Endodermal cell (in vitro differentiated cells): Measurements from ENCODE around the gene MT4. TPM values are rescaled to one million over a fixed set of nuclear protein-coding genes. Genes with fewer than 3 reads are reported as not detected.

Experiments
- DNase-seq: peaks from one replicate; pipeline ENCODE4 v3.0.0-alpha.2; 2017
- H3K27ac ChIP-seq: 2 replicates; pipeline ENCODE4 v1.5.1; 2013; ENCODE audit warnings: mild to moderate bottlenecking, low read depth, low read length, moderate library complexity
- H3K27me3 ChIP-seq: 2 replicates; pipeline ENCODE4 v1.6.1; 2013; ENCODE audit warnings: mild to moderate bottlenecking, low read length, moderate library complexity; ENCODE audit not compliant: insufficient read depth, control insufficient read depth, poor library complexity, severe bottlenecking
- H3K36me3 ChIP-seq: 2 replicates; pipeline ENCODE4 v1.7.0; 2013; ENCODE audit warnings: mild to moderate bottlenecking, low read length, moderate library complexity; ENCODE audit not compliant: control insufficient read depth, insufficient read depth
- H3K4me1 ChIP-seq: one replicate; pipeline ENCODE4 v1.7.0; 2013; ENCODE audit warnings: low read length; ENCODE audit not compliant: control insufficient read depth, insufficient read depth
- H3K4me3 ChIP-seq: 2 replicates; pipeline ENCODE4 v1.5.1; 2013; ENCODE audit warnings: mild to moderate bottlenecking, low read length, moderate library complexity
- H3K9ac ChIP-seq: 2 replicates; pipeline ENCODE4 v1.6.1; 2013; ENCODE audit warnings: mild to moderate bottlenecking, low read length, moderate library complexity; ENCODE audit not compliant: poor library complexity, severe bottlenecking; ENCODE audit errors: extremely low read depth
- H3K9me3 ChIP-seq: 2 replicates; pipeline ENCODE4 v1.6.1; 2013; ENCODE audit warnings: mild to moderate bottlenecking, low read length, moderate library complexity; ENCODE audit not compliant: control insufficient read depth
- H3K27ac Mint-ChIP-seq: 2 replicates; pipeline ENCODE4 v1.8.0; 2020; ENCODE audit warnings: mixed read lengths
- H3K27me3 Mint-ChIP-seq: 2 replicates; pipeline ENCODE4 v1.8.0; 2021; ENCODE audit warnings: mild to moderate bottlenecking, mixed read lengths; ENCODE audit not compliant: insufficient read depth
- H3K36me3 Mint-ChIP-seq: 2 replicates; pipeline ENCODE4 v1.8.0; 2020; ENCODE audit warnings: low read depth, mixed read lengths
- H3K4me1 Mint-ChIP-seq: 2 replicates; pipeline ENCODE4 v1.8.0; 2020; ENCODE audit warnings: mixed read lengths
- H3K4me3 Mint-ChIP-seq: 2 replicates; pipeline ENCODE4 v1.8.0; 2020; ENCODE audit warnings: mild to moderate bottlenecking, moderate library complexity, mixed read lengths
- H3K9me3 Mint-ChIP-seq: 2 replicates; pipeline ENCODE4 v1.8.0; 2020; ENCODE audit warnings: mild to moderate bottlenecking, mixed read lengths
- WGBS, 2 experiments: methylation state at CpG; one replicate each; pipeline versions ENCODE4 v1.1.5 to v1.1.7; 2013; ENCODE audit warnings: missing lambda C conversion rate in 2 of 2, mixed read lengths in 1 of 2; ENCODE audit not compliant: insufficient coverage in 1 of 2, insufficient read length in 1 of 2; 5-methylcytosine and 5-hydroxymethylcytosine counted together
- total RNA-seq, 2 donors: library from RNA; stranded (reverse); fragmentation: NEBNext Ultra II Directional in 1 of 2; extraction: Animal tissue kit (Norgen Biotek cat#: 25700) in 1 of 2; gene quantifications; 2 replicates in 1 of 2; 3 replicates in 1 of 2; pipeline ENCODE4 v1.2.1, GENCODE V29; 2021
- TF ChIP-seq, protein P1 (sequence below): fragments of 200-600 bp; sonication (generic); conservative IDR thresholded peaks from 2 replicates; pipeline ENCODE4 v1.5.0; 2021; ENCODE audit warnings: antibody characterized with exemption, mild to moderate bottlenecking

The MT4 gene
- total RNA-seq, 2 donors from 2014 or later: not detected

DNA sequence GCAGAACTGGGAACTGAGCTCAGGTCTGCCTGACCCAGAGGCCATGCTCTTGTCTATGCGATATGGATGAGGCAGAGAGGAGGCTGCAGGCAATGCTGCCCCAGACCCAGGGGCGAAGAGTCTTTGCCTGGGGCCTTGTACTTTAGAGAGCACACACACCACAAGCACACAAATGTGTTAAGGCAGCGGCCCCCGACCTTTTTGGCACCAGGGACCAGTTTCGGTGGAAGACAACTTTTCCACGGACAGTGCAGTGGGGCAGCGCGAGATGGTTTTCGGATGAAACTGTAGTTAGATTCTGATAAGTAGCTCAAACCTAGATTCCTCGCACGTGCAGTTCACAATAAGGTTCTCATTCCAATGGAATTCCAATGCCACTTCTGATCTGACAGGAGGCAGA lies 6.7 kb downstream of the MT4 start:
- Mint-ChIP-seq H3K27ac (no peak overlapping the region), H3K27me3 (peaks cover 26% of the 10 kb centered on the region)

DNA sequence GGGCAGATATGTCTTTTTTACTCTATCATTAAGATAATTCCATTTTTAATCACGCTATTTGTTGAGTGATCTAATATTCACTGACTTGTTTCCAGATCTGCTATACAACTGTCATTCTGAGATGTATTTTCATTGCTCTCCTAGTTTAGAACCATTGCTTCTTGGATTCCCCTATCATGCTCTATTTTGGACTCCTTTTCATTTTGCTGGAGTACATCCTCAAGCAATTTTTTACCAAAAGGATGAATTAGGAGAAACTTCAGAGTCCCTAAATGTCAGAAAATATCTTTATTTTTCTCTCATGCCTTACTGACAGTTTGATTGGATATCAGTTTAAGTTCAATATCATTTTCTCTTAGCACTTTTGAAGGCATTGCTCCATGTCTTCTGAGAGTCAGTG lies 9.8 kb downstream of the MT4 start:
- Mint-ChIP-seq H3K4me1 (no peaks in the 10 kb centered on the region), H3K36me3 (no peaks in the 10 kb centered on the region), H3K4me3 (no peak overlapping the region), H3K27ac (no peak overlapping the region), H3K27me3 (peaks cover 2% of the 10 kb centered on the region), H3K9me3 (peaks cover 9% of the 10 kb centered on the region)
- Histone ChIP-seq H3K4me3 (no peak overlapping the region), H3K4me1 (no peaks in the 10 kb centered on the region), H3K27me3 (peaks cover 6% of the 10 kb centered on the region), H3K36me3 (no peaks in the 10 kb centered on the region), H3K9ac (no peak overlapping the region), H3K9me3 (peaks cover 18% of the 10 kb centered on the region), H3K27ac (no peak overlapping the region)
- TF ChIP-seq, protein P1, sequence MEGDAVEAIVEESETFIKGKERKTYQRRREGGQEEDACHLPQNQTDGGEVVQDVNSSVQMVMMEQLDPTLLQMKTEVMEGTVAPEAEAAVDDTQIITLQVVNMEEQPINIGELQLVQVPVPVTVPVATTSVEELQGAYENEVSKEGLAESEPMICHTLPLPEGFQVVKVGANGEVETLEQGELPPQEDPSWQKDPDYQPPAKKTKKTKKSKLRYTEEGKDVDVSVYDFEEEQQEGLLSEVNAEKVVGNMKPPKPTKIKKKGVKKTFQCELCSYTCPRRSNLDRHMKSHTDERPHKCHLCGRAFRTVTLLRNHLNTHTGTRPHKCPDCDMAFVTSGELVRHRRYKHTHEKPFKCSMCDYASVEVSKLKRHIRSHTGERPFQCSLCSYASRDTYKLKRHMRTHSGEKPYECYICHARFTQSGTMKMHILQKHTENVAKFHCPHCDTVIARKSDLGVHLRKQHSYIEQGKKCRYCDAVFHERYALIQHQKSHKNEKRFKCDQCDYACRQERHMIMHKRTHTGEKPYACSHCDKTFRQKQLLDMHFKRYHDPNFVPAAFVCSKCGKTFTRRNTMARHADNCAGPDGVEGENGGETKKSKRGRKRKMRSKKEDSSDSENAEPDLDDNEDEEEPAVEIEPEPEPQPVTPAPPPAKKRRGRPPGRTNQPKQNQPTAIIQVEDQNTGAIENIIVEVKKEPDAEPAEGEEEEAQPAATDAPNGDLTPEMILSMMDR: no peak
- WGBS, 2 experiments: 100% methylated on average over 1 of the region's 1 CpG
- DNase-seq: no peak

More for the DNA sequence above, 6.7 kb downstream of the MT4 start:
- H3K4me1 Mint-ChIP-seq: no peaks in the 10 kb centered on the region
- TF ChIP-seq, protein P1: no peak
- H3K4me1 ChIP-seq: no peaks in the 10 kb centered on the region
- no peak overlapping the region for H3K9ac ChIP-seq
- H3K4me3 Mint-ChIP-seq: no peak overlapping the region
- H3K4me3 ChIP-seq: no peak overlapping the region
- no peaks in the 10 kb centered on the region for H3K9me3 Mint-ChIP-seq
- 84 to 88% methylated on average over 10 to 11 of the region's 11 CpGs for WGBS, 2 experiments
- H3K27ac ChIP-seq: no peak overlapping the region
- H3K27me3 ChIP-seq: peaks cover 12% of the 10 kb centered on the region
- no peaks in the 10 kb centered on the region for H3K36me3 Mint-ChIP-seq
- peaks cover 10% of the 10 kb centered on the region for H3K9me3 ChIP-seq
- DNase-seq: no peak
- H3K36me3 ChIP-seq: no peaks in the 10 kb centered on the region

DNA sequence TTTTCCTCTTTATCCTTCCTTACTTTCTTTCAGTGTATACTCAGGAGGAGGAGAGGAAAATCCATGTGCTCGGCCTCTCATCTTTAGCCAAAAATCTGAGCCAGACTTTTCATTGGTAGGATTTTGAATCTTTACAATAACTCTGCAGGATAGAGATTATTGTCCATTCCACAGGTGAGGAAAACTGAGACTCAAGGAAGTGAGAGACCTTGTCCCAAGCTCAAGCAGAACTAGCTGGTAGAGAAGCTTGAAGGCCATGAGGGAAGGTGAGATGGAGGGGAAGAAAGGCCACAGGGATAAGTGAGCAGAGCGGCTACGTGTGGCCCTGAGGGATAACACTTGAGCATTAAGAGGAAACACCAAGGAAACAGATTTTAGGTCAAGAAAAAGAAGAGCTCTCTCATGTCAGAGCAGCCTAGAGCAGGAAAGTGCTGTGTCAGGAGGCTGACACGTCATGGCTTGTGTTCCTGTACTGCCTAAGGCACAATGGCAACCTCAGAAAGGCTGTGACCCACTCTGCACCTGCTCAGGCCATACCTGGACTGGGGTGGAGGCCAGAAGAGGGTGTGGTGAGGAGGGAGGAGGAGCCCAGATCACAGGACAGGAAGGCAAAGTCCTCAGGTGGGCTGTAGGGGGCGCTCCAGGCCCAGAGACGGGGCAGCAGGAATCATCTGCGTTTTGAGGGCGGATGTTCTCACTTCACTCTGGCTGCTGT lies 11.9 kb downstream of the MT4 start:
- H3K4me1 ChIP-seq: peaks cover 3% of the 10 kb centered on the region
- H3K27me3 ChIP-seq: peaks cover 6% of the 10 kb centered on the region
- H3K9me3 ChIP-seq: peaks cover 18% of the 10 kb centered on the region
- H3K27ac ChIP-seq: no peak overlapping the region
- WGBS, 2 experiments: 31 to 43% methylated on average over 7 to 8 of the region's 8 CpGs
- no peak overlapping the region for H3K27ac Mint-ChIP-seq
- H3K4me3 ChIP-seq: no peak overlapping the region
- H3K36me3 ChIP-seq: no peaks in the 10 kb centered on the region
- no peak overlapping the region for H3K9ac ChIP-seq
- H3K4me3 Mint-ChIP-seq: no peak overlapping the region
- H3K4me1 Mint-ChIP-seq: peaks cover 9% of the 10 kb centered on the region
- DNase-seq: peak; percentile 94
- H3K36me3 Mint-ChIP-seq: no peaks in the 10 kb centered on the region
- TF ChIP-seq, protein P1: peak; percentile 94
- H3K27me3 Mint-ChIP-seq: peaks cover 2% of the 10 kb centered on the region
- H3K9me3 Mint-ChIP-seq: peaks cover 9% of the 10 kb centered on the region
